Adipocyte (in vitro differentiated cells): ENCODE results near the gene SHBG.

ENCODE experiments used
- DNase-seq: peaks from one replicate; pipeline ENCODE4 v3.0.0-alpha.2; 2015; ENCODE audit warnings: low read depth
- H3K27me3 ChIP-seq: replicated peaks from 2 replicates; pipeline ENCODE4 v1.7.0; 2013; ENCODE audit warnings: mild to moderate bottlenecking, low read length, moderate library complexity; ENCODE audit not compliant: control insufficient read depth, insufficient read depth
- H3K36me3 ChIP-seq: 2 replicates; pipeline ENCODE4 v1.7.0; 2013; ENCODE audit warnings: low read length, mild to moderate bottlenecking, moderate library complexity; ENCODE audit not compliant: control insufficient read depth, insufficient read depth, severe bottlenecking
- H3K4me1 ChIP-seq: 2 replicates; pipeline ENCODE4 v1.7.0; 2013; ENCODE audit warnings: mild to moderate bottlenecking, low read length, moderate library complexity; ENCODE audit not compliant: control insufficient read depth, insufficient read depth
- H3K4me3 ChIP-seq: 2 replicates; pipeline ENCODE4 v1.7.0; 2013; ENCODE audit warnings: mild to moderate bottlenecking, low read length, moderate library complexity
- H3K9ac ChIP-seq: 2 replicates; pipeline ENCODE4 v1.7.0; 2013; ENCODE audit warnings: mild to moderate bottlenecking, low read length, moderate library complexity
- H3K9me3 ChIP-seq: 2 replicates; pipeline ENCODE4 v1.7.0; 2013; ENCODE audit warnings: mild to moderate bottlenecking, low read length, moderate library complexity; ENCODE audit not compliant: control insufficient read depth

Gene SHBG

DNA sequence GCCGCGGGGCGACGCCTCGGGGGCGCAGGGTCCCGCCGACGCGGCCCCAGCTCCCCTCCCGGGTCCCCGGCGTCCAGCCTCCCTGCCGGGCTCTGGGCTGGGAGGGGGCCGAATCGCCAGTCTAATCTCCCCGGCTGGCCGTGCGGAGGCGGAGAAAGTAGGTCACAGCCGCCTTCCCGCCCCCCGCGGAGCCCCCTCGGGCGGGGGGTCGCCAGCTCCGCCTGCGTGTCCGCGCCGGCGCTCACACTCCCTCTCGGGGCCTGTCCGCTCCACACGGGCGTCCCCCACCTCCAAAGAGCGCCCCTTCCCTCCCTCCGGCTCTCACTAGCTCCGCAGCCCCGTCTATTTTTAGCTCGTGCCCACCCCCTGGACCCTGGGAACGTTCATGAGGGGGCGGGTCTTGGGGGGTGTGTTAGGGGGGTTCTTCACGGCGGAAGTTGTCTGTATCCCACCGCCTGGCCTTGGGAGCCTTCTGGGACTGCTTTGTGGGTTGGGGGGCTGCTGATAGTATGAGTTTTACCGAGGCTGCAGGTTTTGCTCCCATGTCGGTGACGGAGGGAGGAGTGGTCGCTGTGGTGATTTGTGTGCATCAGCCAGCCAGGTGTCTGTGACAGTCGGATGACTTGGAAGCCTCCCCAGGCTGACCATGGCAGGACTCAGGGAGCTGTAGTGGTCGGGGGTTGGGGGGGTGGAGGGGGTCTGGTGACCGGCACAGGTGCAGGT lies 21.9 kb downstream of the SHBG start:
- no peak overlapping the region for H3K4me3 ChIP-seq
- DNase-seq: peak; percentile 34

GRCh38 chr17:7652388-7653356 lies 22.7 kb downstream of the SHBG start:
- peaks cover 7% of the 10 kb centered on the region for H3K4me1 ChIP-seq
- H3K9me3 ChIP-seq: no peaks in the 10 kb centered on the region
- H3K9ac ChIP-seq: no peak overlapping the region
- no peak for DNase-seq
- H3K36me3 ChIP-seq: no peaks in the 10 kb centered on the region
- H3K27me3 ChIP-seq: peaks cover 51% of the 10 kb centered on the region
- no peak overlapping the region for H3K4me3 ChIP-seq

More for the DNA sequence above, 21.9 kb downstream of the SHBG start:
- Histone ChIP-seq H3K9ac (no peak overlapping the region), H3K36me3 (no peaks in the 10 kb centered on the region), H3K9me3 (no peaks in the 10 kb centered on the region), H3K4me1 (peaks cover 7% of the 10 kb centered on the region), H3K27me3 (peaks cover 57% of the 10 kb centered on the region)

DNA sequence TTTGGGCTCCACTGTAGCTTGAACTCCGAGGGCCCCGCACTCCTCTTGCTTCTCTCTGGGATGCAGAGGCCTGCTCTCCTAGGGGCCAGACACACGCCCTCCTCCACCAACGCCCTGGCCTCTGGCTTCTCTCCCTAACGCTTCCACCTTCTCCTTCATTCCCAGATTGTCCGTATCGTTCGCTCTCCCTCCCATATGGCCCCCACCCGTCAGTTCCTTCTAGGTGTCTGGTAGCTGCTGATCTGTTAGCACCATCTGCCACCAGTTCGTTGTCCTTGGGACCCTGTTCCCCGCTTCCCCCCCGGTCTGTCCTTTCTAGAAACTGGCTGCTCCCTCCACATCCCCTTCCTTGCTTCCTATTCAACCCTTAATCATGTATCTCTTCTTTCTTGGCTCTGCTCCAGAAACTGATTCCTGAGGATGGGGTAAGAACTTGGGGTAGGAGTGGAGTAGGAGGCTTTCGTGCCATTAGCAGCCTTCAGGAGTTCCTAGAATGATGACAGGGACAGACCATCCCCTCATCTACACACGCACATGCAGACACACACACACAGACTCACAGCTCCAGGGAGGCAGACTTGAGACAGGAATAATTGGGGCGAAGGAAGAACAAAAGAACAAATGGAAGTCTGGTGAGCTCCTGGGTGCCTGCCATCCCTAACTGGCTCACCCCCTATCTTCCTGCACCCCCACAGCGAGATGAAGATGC lies 25.1 kb downstream of the SHBG start:
- peaks cover 38% of the 10 kb centered on the region for H3K27me3 ChIP-seq
- no peak overlapping the region for H3K9ac ChIP-seq
- no peaks in the 10 kb centered on the region for H3K9me3 ChIP-seq
- H3K4me1 ChIP-seq: peaks cover 7% of the 10 kb centered on the region
- H3K4me3 ChIP-seq: no peak overlapping the region
- peak; percentile 14 for DNase-seq
- H3K36me3 ChIP-seq: no peaks in the 10 kb centered on the region

DNA sequence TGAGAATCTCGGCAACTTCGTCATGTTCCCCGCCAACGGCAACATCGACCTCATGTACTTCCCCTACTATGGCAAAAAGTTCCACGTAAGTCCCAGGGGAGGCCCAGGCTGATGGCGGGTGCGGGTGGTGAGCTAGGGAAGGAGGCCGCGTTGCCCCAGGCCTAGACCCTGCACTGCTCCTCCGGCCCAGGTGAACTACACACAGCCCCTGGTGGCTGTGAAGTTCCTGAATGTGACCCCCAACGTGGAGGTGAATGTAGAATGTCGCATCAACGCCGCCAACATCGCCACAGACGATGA lies 25.6 kb downstream of the SHBG start:
- DNase-seq: no peak
- H3K27me3 ChIP-seq: peaks cover 33% of the 10 kb centered on the region
- H3K4me1 ChIP-seq: peaks cover 7% of the 10 kb centered on the region
- H3K4me3 ChIP-seq: no peak overlapping the region
- no peaks in the 10 kb centered on the region for H3K36me3 ChIP-seq
- H3K9me3 ChIP-seq: no peaks in the 10 kb centered on the region
- no peak overlapping the region for H3K9ac ChIP-seq

DNA sequence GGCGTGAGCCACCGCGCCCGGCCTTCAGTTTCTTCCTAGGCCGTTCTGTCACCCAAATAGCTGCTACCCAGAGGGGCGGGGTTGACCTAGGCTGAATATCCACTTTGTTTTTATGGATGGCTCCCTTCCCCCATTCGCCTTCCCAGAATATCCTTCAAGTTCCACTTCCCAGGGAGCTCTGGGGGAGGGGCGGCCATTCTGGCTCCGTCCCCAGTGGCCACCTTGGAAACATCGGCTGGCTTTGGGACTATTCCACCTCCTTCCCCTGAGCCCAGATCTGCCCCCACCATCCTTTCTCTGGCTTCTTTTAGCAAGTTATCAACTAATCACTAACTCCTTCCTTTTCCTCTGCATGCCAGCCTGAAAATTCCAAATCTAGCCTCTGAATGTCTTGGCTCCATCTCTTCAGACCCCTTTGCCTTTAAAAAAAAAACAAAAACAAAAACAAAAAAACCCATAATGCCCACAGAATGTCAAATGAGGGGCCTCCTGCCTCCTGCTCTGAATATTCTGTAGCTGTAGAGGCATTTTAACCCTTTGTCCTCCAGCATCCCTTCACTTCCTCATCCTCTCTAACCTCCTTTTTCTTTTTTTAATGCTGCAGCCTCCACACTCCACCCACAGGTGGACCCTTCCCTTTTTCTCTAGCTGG lies 27.1 kb downstream of the SHBG start:
- no peak for DNase-seq
- Histone ChIP-seq H3K36me3 (no peaks in the 10 kb centered on the region), H3K27me3 (peaks cover 22% of the 10 kb centered on the region), H3K4me1 (no peaks in the 10 kb centered on the region), H3K9ac (no peak overlapping the region), H3K9me3 (no peaks in the 10 kb centered on the region), H3K4me3 (no peak overlapping the region)

DNA sequence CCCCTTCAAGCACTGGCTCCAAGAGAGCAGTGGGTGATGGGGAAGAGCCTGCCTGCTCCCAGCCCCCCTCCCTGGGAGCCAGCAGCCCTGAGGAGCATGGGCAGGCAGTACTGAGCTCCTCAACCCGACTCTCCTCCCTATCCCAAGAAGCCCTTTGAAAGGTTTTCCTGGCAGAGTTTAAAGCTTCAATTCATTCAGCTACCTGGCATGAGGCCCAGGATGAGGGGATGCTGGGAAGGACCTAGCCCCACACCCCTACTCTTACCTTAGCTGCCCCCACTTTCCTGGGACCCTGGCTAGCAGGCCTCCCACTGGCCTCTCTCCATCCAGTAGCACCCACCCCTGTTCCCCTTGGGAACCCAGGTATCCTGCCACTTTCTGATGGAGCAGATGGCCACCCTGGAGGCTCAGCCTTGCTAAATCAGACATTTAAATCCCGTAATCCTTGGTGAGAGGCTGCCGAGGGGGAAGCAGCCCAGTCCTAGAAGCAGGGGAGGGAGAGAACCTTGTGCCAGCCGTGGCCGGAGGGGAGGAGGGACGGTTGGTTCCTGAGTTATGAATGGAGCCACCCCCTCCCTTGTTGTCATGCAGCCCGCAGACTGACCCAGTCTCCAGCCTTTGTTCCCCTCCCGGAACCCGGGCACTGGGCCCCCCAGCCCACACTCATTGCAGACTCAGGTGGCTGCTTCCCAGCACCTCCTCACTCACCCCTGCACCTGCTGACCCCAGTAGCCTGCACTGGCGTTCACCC lies 37.9 kb downstream of the SHBG start:
- no peak overlapping the region for H3K9ac ChIP-seq
- no peak for DNase-seq
- no peaks in the 10 kb centered on the region for H3K9me3 ChIP-seq
- no peaks in the 10 kb centered on the region for H3K27me3 ChIP-seq
- H3K4me1 ChIP-seq: no peaks in the 10 kb centered on the region
- H3K4me3 ChIP-seq: no peak overlapping the region
- peaks cover 54% of the 10 kb centered on the region for H3K36me3 ChIP-seq

GRCh38 chr17:7668482-7668881 lies 38.5 kb downstream of the SHBG start:
- no peak overlapping the region for H3K9ac ChIP-seq
- DNase-seq: no peak
- peaks cover 60% of the 10 kb centered on the region for H3K36me3 ChIP-seq
- H3K9me3 ChIP-seq: peaks cover 4% of the 10 kb centered on the region
- H3K27me3 ChIP-seq: no peaks in the 10 kb centered on the region
- no peak overlapping the region for H3K4me3 ChIP-seq
- no peaks in the 10 kb centered on the region for H3K4me1 ChIP-seq

DNA sequence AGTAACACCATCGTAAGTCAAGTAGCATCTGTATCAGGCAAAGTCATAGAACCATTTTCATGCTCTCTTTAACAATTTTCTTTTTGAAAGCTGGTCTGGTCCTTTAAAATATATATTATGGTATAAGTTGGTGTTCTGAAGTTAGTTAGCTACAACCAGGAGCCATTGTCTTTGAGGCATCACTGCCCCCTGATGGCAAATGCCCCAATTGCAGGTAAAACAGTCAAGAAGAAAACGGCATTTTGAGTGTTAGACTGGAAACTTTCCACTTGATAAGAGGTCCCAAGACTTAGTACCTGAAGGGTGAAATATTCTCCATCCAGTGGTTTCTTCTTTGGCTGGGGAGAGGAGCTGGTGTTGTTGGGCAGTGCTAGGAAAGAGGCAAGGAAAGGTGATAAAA lies 43.3 kb downstream of the SHBG start:
- no peak overlapping the region for H3K4me3 ChIP-seq
- peaks cover 6% of the 10 kb centered on the region for H3K9me3 ChIP-seq
- H3K4me1 ChIP-seq: no peaks in the 10 kb centered on the region
- H3K36me3 ChIP-seq: peaks cover 68% of the 10 kb centered on the region
- no peaks in the 10 kb centered on the region for H3K27me3 ChIP-seq
- no peak overlapping the region for H3K9ac ChIP-seq
- DNase-seq: no peak

DNA sequence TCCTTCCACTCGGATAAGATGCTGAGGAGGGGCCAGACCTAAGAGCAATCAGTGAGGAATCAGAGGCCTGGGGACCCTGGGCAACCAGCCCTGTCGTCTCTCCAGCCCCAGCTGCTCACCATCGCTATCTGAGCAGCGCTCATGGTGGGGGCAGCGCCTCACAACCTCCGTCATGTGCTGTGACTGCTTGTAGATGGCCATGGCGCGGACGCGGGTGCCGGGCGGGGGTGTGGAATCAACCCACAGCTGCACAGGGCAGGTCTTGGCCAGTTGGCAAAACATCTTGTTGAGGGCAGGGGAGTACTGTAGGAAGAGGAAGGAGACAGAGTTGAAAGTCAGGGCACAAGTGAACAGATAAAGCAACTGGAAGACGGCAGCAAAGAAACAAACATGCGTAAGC lies 45.0 kb downstream of the SHBG start:
- no peak for DNase-seq
- peaks cover 53% of the 10 kb centered on the region for H3K36me3 ChIP-seq

DNA sequence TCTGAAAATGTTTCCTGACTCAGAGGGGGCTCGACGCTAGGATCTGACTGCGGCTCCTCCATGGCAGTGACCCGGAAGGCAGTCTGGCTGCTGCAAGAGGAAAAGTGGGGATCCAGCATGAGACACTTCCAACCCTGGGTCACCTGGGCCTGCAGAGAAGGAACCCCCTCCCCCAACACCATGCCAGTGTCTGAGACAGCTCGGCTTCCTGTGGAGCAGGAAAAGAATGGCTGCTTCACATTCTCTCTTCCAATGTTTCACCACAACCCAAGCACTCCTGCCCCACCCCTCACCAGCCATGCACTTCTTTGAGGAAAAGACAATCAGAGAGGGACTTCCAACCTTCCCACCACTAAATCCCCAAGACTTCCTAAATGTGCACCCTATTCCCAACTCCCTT lies 46.6 kb downstream of the SHBG start:
- DNase-seq: no peak
- Histone ChIP-seq H3K9ac (no peak overlapping the region), H3K27me3 (no peaks in the 10 kb centered on the region), H3K9me3 (peaks cover 6% of the 10 kb centered on the region), H3K4me1 (no peaks in the 10 kb centered on the region), H3K36me3 (peaks cover 37% of the 10 kb centered on the region), H3K4me3 (no peak overlapping the region)

More for the DNA sequence above, 45.0 kb downstream of the SHBG start:
- Histone ChIP-seq H3K9ac (no peak overlapping the region), H3K9me3 (peaks cover 6% of the 10 kb centered on the region), H3K27me3 (no peaks in the 10 kb centered on the region), H3K4me3 (no peak overlapping the region), H3K4me1 (no peaks in the 10 kb centered on the region)
